Activated T-cell treated with anti-CD3 and anti-CD28 coated beads for 24 hours (primary cell): Measurements from ENCODE around the gene SLC27A3.
A peak's percentile ranks its signal among the peaks of the same experiment; 100 is the strongest.
"Not testable (repeated sequence)": the region's sequence is repeated elsewhere in the genome, so short reads cannot be mapped to it uniquely, and the experiment has no call there.

Experiments used
- DNase-seq: peaks from one replicate; pipeline ENCODE4 v3.0.0-alpha.2; 2020; ENCODE audit warnings: low read depth

Gene SLC27A3

GRCh38 chr1:153780551-153780950 lies 5.3 kb downstream of the SLC27A3 start:
- DNase-seq: no peak

GRCh38 chr1:153782648-153783047 lies 7.4 kb downstream of the SLC27A3 start:
- not testable (repeated sequence) for DNase-seq

GRCh38 chr1:153783233-153784190 lies 8.3 kb downstream of the SLC27A3 start:
- peak; percentile 89 for DNase-seq

- DNase-seq: no peak
Observed at GRCh38 chr1:153786038-153786790, 11.0 kb downstream of the SLC27A3 start.

- no peak for DNase-seq
Observed at GRCh38 chr1:153789478-153790034, 14.3 kb downstream of the SLC27A3 start.

- DNase-seq: no peak
Observed at GRCh38 chr1:153790313-153790965, 15.2 kb downstream of the SLC27A3 start.

GRCh38 chr1:153790966-153791647 lies 15.9 kb downstream of the SLC27A3 start:
- DNase-seq: no peak

- no peak for DNase-seq
Observed at GRCh38 chr1:153791648-153792253, 16.5 kb downstream of the SLC27A3 start.

- DNase-seq: no peak
Observed at GRCh38 chr1:153792631-153793041, 17.4 kb downstream of the SLC27A3 start.

GRCh38 chr1:153793261-153793972 lies 18.2 kb downstream of the SLC27A3 start:
- DNase-seq: no peak

- no peak for DNase-seq
Observed at GRCh38 chr1:153793973-153794615, 18.9 kb downstream of the SLC27A3 start.

GRCh38 chr1:153794624-153795329 lies 19.6 kb downstream of the SLC27A3 start:
- DNase-seq: no peak

GRCh38 chr1:153795330-153795837 lies 20.2 kb downstream of the SLC27A3 start:
- no peak for DNase-seq

- no peak for DNase-seq
Observed at GRCh38 chr1:153795934-153796785, 21.0 kb downstream of the SLC27A3 start.

GRCh38 chr1:153796786-153797659 lies 21.8 kb downstream of the SLC27A3 start:
- peak; percentile 75 for DNase-seq

- no peak for DNase-seq
Observed at GRCh38 chr1:153798468-153798780, 23.2 kb downstream of the SLC27A3 start.

GRCh38 chr1:153799016-153799415 lies 23.8 kb downstream of the SLC27A3 start:
- DNase-seq: no peak
